ENCODE data around the gene VPS13A.
"Not testable (repeated sequence)": the region's sequence is repeated elsewhere in the genome, so short reads cannot be mapped to it uniquely, and the experiment has no call there.

The VPS13A gene

GRCh38 chr9:77316058-77316457 lies 138.7 kb downstream of the VPS13A start:
- Histone ChIP-seq H3K4me3 (ENCODE audit: low read depth, low read length) (no peak overlapping the region), H3K27me3 (ENCODE audit: control insufficient read depth, insufficient read depth, low read length) (no peaks in the 10 kb centered on the region), H3K4me1 (ENCODE audit: control insufficient read depth, insufficient read depth, low read length) (no peaks in the 10 kb centered on the region), H3K9ac (ENCODE audit: low read depth, low read length) (no peak overlapping the region), H3K9me3 (ENCODE audit: control insufficient read depth, insufficient read depth, low read length) (no peaks in the 10 kb centered on the region), H3K36me3 (ENCODE audit: control insufficient read depth, insufficient read depth, low read length) (no peaks in the 10 kb centered on the region)

GRCh38 chr9:77325058-77325457 lies 147.7 kb downstream of the VPS13A start:
- H3K36me3 ChIP-seq (ENCODE audit: control insufficient read depth, insufficient read depth, low read length) = no peaks in the 10 kb centered on the region
- no peaks in the 10 kb centered on the region for H3K9me3 ChIP-seq (ENCODE audit: control insufficient read depth, insufficient read depth, low read length)
- H3K4me3 ChIP-seq (ENCODE audit: low read depth, low read length) = no peak overlapping the region
- H3K27me3 ChIP-seq (ENCODE audit: control insufficient read depth, insufficient read depth, low read length) = no peaks in the 10 kb centered on the region
- H3K9ac ChIP-seq (ENCODE audit: low read depth, low read length) = no peak overlapping the region
- no peaks in the 10 kb centered on the region for H3K4me1 ChIP-seq (ENCODE audit: control insufficient read depth, insufficient read depth, low read length)

- H3K4me3 ChIP-seq (ENCODE audit: low read depth, low read length) = no peak overlapping the region
- H3K36me3 ChIP-seq (ENCODE audit: control insufficient read depth, insufficient read depth, low read length) = no peaks in the 10 kb centered on the region
- H3K27me3 ChIP-seq (ENCODE audit: control insufficient read depth, insufficient read depth, low read length) = no peaks in the 10 kb centered on the region
- no peak overlapping the region for H3K9ac ChIP-seq (ENCODE audit: low read depth, low read length)
- H3K4me1 ChIP-seq (ENCODE audit: control insufficient read depth, insufficient read depth, low read length) = no peaks in the 10 kb centered on the region
- no peaks in the 10 kb centered on the region for H3K9me3 ChIP-seq (ENCODE audit: control insufficient read depth, insufficient read depth, low read length)
These were observed 150.8 kb downstream of the VPS13A start for GRCh38 chr9:77328102-77328501.

GRCh38 chr9:77370064-77370463 lies 192.7 kb downstream of the VPS13A start:
- no peaks in the 10 kb centered on the region for H3K36me3 ChIP-seq (ENCODE audit: control insufficient read depth, insufficient read depth, low read length)
- H3K27me3 ChIP-seq (ENCODE audit: control insufficient read depth, insufficient read depth, low read length) = no peaks in the 10 kb centered on the region
- no peak overlapping the region for H3K4me3 ChIP-seq (ENCODE audit: low read depth, low read length)
- H3K9me3 ChIP-seq (ENCODE audit: control insufficient read depth, insufficient read depth, low read length) = no peaks in the 10 kb centered on the region
- no peak overlapping the region for H3K9ac ChIP-seq (ENCODE audit: low read depth, low read length)
- no peaks in the 10 kb centered on the region for H3K4me1 ChIP-seq (ENCODE audit: control insufficient read depth, insufficient read depth, low read length)

- Histone ChIP-seq H3K4me1 (ENCODE audit: control insufficient read depth, insufficient read depth, low read length) (no peaks in the 10 kb centered on the region), H3K9me3 (ENCODE audit: control insufficient read depth, insufficient read depth, low read length) (no peaks in the 10 kb centered on the region), H3K4me3 (ENCODE audit: low read depth, low read length) (no peak overlapping the region), H3K9ac (ENCODE audit: low read depth, low read length) (no peak overlapping the region), H3K36me3 (ENCODE audit: control insufficient read depth, insufficient read depth, low read length) (no peaks in the 10 kb centered on the region), H3K27me3 (ENCODE audit: control insufficient read depth, insufficient read depth, low read length) (no peaks in the 10 kb centered on the region)
These were observed 196.9 kb downstream of the VPS13A start for GRCh38 chr9:77374266-77374665.

- no peaks in the 10 kb centered on the region for H3K36me3 ChIP-seq (ENCODE audit: control insufficient read depth, insufficient read depth, low read length)
These were observed 198.7 kb downstream of the VPS13A start for GRCh38 chr9:77375956-77376532.

GRCh38 chr9:77384406-77384805 lies 207.1 kb downstream of the VPS13A start:
- no peaks in the 10 kb centered on the region for H3K27me3 ChIP-seq (ENCODE audit: control insufficient read depth, insufficient read depth, low read length)
- no peaks in the 10 kb centered on the region for H3K4me1 ChIP-seq (ENCODE audit: control insufficient read depth, insufficient read depth, low read length)
- H3K9ac ChIP-seq (ENCODE audit: low read depth, low read length) = no peak overlapping the region
- H3K36me3 ChIP-seq (ENCODE audit: control insufficient read depth, insufficient read depth, low read length) = no peaks in the 10 kb centered on the region
- no peaks in the 10 kb centered on the region for H3K9me3 ChIP-seq (ENCODE audit: control insufficient read depth, insufficient read depth, low read length)
- no peak overlapping the region for H3K4me3 ChIP-seq (ENCODE audit: low read depth, low read length)

More at GRCh38 chr9:77375956-77376532, 198.7 kb downstream of the VPS13A start:
- Histone ChIP-seq H3K4me3 (ENCODE audit: low read depth, low read length) (no peak overlapping the region), H3K27me3 (ENCODE audit: control insufficient read depth, insufficient read depth, low read length) (no peaks in the 10 kb centered on the region), H3K4me1 (ENCODE audit: control insufficient read depth, insufficient read depth, low read length) (no peaks in the 10 kb centered on the region), H3K9ac (ENCODE audit: low read depth, low read length) (no peak overlapping the region), H3K9me3 (ENCODE audit: control insufficient read depth, insufficient read depth, low read length) (no peaks in the 10 kb centered on the region)

- Histone ChIP-seq H3K4me3 (ENCODE audit: low read depth, low read length) (no peak overlapping the region), H3K36me3 (ENCODE audit: control insufficient read depth, insufficient read depth, low read length) (no peaks in the 10 kb centered on the region), H3K27me3 (ENCODE audit: control insufficient read depth, insufficient read depth, low read length) (no peaks in the 10 kb centered on the region), H3K9ac (ENCODE audit: low read depth, low read length) (no peak overlapping the region), H3K4me1 (ENCODE audit: control insufficient read depth, insufficient read depth, low read length) (no peaks in the 10 kb centered on the region), H3K9me3 (ENCODE audit: control insufficient read depth, insufficient read depth, low read length) (no peaks in the 10 kb centered on the region)
These were observed 208.9 kb downstream of the VPS13A start for GRCh38 chr9:77386187-77386586.

GRCh38 chr9:77391834-77392233 lies 214.5 kb downstream of the VPS13A start:
- H3K4me1 ChIP-seq (ENCODE audit: control insufficient read depth, insufficient read depth, low read length) = no peaks in the 10 kb centered on the region
- no peaks in the 10 kb centered on the region for H3K36me3 ChIP-seq (ENCODE audit: control insufficient read depth, insufficient read depth, low read length)
- no peak overlapping the region for H3K4me3 ChIP-seq (ENCODE audit: low read depth, low read length)
- no peaks in the 10 kb centered on the region for H3K27me3 ChIP-seq (ENCODE audit: control insufficient read depth, insufficient read depth, low read length)
- no peaks in the 10 kb centered on the region for H3K9me3 ChIP-seq (ENCODE audit: control insufficient read depth, insufficient read depth, low read length)
- H3K9ac ChIP-seq (ENCODE audit: low read depth, low read length) = no peak overlapping the region

- Histone ChIP-seq H3K36me3 (ENCODE audit: control insufficient read depth, insufficient read depth, low read length) (no peaks in the 10 kb centered on the region), H3K27me3 (ENCODE audit: control insufficient read depth, insufficient read depth, low read length) (no peaks in the 10 kb centered on the region), H3K4me3 (ENCODE audit: low read depth, low read length) (no peak overlapping the region), H3K9ac (ENCODE audit: low read depth, low read length) (no peak overlapping the region), H3K9me3 (ENCODE audit: control insufficient read depth, insufficient read depth, low read length) (no peaks in the 10 kb centered on the region), H3K4me1 (ENCODE audit: control insufficient read depth, insufficient read depth, low read length) (no peaks in the 10 kb centered on the region)
These were observed 215.0 kb downstream of the VPS13A start for GRCh38 chr9:77392328-77392727.

- H3K9me3 ChIP-seq (ENCODE audit: control insufficient read depth, insufficient read depth, low read length); H3K9ac ChIP-seq (ENCODE audit: low read depth, low read length); H3K36me3 ChIP-seq (ENCODE audit: control insufficient read depth, insufficient read depth, low read length); H3K4me1 ChIP-seq (ENCODE audit: control insufficient read depth, insufficient read depth, low read length); H3K27me3 ChIP-seq (ENCODE audit: control insufficient read depth, insufficient read depth, low read length); H3K4me3 ChIP-seq (ENCODE audit: low read depth, low read length): not testable (repeated sequence)
These were observed 221.2 kb downstream of the VPS13A start for GRCh38 chr9:77398581-77398980.

GRCh38 chr9:77399964-77400363 lies 222.6 kb downstream of the VPS13A start:
- no peaks in the 10 kb centered on the region for H3K4me1 ChIP-seq (ENCODE audit: control insufficient read depth, insufficient read depth, low read length)
- H3K36me3 ChIP-seq (ENCODE audit: control insufficient read depth, insufficient read depth, low read length) = no peaks in the 10 kb centered on the region
- H3K9ac ChIP-seq (ENCODE audit: low read depth, low read length) = no peak overlapping the region
- no peaks in the 10 kb centered on the region for H3K9me3 ChIP-seq (ENCODE audit: control insufficient read depth, insufficient read depth, low read length)
- no peak overlapping the region for H3K4me3 ChIP-seq (ENCODE audit: low read depth, low read length)
- H3K27me3 ChIP-seq (ENCODE audit: control insufficient read depth, insufficient read depth, low read length) = no peaks in the 10 kb centered on the region
